ENCODE measurements around the gene ARHGAP45.
A peak's percentile ranks its signal among the peaks of the same experiment; 100 is the strongest.
"Not testable (repeated sequence)": the region's sequence is repeated elsewhere in the genome, so short reads cannot be mapped to it uniquely, and the experiment has no call there.

ARHGAP45 gene, protein sequence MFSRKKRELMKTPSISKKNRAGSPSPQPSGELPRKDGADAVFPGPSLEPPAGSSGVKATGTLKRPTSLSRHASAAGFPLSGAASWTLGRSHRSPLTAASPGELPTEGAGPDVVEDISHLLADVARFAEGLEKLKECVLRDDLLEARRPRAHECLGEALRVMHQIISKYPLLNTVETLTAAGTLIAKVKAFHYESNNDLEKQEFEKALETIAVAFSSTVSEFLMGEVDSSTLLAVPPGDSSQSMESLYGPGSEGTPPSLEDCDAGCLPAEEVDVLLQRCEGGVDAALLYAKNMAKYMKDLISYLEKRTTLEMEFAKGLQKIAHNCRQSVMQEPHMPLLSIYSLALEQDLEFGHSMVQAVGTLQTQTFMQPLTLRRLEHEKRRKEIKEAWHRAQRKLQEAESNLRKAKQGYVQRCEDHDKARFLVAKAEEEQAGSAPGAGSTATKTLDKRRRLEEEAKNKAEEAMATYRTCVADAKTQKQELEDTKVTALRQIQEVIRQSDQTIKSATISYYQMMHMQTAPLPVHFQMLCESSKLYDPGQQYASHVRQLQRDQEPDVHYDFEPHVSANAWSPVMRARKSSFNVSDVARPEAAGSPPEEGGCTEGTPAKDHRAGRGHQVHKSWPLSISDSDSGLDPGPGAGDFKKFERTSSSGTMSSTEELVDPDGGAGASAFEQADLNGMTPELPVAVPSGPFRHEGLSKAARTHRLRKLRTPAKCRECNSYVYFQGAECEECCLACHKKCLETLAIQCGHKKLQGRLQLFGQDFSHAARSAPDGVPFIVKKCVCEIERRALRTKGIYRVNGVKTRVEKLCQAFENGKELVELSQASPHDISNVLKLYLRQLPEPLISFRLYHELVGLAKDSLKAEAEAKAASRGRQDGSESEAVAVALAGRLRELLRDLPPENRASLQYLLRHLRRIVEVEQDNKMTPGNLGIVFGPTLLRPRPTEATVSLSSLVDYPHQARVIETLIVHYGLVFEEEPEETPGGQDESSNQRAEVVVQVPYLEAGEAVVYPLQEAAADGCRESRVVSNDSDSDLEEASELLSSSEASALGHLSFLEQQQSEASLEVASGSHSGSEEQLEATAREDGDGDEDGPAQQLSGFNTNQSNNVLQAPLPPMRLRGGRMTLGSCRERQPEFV

DNA sequence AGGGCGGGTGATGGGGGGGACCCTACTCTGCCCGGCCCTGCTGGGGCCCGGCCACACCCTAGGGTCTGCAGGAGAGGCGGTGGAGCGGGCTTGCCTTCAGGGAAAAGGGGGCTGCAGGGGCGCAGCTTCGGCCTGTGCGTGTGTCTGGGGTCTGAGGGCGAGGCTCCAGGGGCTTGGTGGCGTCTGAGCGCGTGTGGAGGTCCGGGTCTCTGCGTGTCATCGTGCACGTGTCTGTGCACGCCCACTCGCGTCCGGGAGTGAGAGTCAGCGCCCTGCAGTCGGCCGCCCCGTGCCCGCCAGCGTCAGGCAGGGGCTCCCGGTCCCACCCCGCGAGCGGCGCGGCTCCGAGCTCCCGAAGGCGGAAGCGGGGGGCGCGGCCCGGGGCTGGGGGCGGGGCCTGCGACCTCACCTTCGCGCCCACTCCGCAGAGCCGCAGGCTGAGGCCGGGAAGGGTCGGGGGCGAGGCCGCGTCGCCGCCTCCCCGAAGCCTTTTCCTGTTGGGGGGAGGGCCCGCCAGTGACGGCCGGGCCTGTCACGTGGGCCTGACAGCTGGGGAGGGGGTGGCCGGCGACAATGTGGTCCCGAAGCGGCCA is at the start of gene ARHGAP45:
Gene ARHGAP45 (plus strand): TSS at position 420 of the 593 bp plus-strand sequence. CDS start 239 bp downstream, outside the sequence.
- peak; percentile 79 for DNase-seq (ENCODE audit: low read depth)

DNA sequence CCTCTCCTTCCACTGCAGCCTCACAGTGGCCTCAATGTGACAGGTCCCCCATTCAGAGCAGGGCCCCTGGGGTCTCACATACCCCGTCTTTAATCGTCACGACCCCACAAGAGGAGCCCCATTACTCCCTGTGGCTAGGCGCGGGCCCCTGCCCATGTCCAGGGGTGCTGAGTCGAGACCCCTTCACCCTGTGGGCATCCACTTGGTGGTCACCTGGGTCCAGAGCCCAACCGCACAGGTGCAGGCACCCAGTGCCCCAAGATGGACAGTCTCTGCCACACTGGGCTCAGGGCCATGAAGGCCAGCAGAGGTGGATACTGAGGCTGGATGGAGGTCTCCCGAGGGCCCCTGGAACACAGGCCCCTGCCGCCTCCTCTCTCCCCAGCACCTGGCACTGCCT is 49.1 kb upstream of the ARHGAP45 start:
- no peak for DNase-seq (ENCODE audit: low read depth)

DNA sequence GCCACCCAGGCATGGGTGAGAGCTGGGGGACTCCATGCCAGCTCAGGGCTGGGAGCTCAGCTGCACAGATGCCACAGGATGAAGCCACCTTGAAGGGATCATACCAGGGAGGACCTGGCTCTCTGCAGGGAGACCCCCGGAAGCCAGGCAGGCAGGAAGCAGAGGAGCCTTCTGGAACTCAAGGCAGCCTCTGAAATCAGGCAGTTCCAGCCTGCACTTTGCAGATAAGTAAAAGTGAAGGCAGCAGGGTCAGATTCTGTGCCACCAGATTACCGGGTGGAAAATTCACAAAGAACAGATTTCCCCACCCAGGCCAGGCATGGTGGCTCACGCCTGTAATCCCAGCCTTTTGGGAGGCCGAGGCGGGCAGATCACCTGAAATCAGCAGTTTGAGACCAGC is 48.6 kb upstream of the ARHGAP45 start:
- DNase-seq (ENCODE audit: low read depth), result no peak

DNA sequence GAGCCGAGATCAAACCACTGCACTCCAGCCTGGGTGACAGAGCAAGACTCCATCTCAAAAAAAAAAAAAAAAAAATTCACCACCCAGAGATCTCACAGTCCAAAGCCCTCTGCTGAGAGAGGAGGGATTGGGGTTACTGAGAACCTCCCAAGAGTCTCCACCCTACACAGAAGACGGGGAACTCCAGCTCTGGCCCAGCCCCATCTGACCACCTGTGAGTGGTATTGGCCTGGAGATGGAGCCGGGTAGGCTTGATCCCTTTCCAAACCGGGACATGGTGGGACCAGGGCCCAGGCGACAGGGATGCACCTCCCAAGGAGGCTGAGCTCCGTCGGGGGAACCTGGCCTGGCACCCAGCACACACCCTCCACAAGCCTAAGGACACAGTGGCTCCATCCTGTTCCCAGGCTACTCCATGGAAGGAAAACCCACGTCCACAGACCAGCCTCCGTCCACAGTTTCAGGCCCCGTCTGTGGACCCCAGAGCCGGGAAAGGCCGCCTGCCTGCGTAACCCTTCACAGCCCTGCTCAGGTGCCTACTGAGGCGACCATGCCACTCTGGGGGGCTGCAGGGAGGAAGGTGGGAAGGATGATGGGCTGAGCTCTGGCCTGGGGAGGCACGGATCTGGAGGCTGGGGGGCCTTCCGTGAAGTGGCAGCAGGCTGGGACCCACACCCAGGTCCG is 47.9 kb upstream of the ARHGAP45 start:
- no peak for DNase-seq (ENCODE audit: low read depth)

DNA sequence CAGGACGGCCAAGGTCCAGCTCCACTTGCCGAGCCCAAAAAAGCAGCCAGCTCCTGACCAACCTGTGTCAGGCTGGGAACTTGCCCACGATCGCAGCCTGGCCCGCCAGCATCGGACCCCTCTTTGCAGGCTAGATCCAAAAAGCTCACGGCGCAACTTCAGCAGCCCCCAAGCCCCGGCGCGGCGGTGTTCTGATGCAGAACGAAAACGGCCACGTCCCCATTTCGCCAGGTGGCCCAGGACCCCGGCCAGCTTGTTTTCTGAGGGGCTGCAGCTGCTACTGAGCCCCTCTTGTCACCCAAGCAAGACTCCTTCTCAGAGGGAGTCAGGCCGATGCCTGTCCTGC is 47.4 kb upstream of the ARHGAP45 start:
- DNase-seq (ENCODE audit: low read depth), result no peak

DNA sequence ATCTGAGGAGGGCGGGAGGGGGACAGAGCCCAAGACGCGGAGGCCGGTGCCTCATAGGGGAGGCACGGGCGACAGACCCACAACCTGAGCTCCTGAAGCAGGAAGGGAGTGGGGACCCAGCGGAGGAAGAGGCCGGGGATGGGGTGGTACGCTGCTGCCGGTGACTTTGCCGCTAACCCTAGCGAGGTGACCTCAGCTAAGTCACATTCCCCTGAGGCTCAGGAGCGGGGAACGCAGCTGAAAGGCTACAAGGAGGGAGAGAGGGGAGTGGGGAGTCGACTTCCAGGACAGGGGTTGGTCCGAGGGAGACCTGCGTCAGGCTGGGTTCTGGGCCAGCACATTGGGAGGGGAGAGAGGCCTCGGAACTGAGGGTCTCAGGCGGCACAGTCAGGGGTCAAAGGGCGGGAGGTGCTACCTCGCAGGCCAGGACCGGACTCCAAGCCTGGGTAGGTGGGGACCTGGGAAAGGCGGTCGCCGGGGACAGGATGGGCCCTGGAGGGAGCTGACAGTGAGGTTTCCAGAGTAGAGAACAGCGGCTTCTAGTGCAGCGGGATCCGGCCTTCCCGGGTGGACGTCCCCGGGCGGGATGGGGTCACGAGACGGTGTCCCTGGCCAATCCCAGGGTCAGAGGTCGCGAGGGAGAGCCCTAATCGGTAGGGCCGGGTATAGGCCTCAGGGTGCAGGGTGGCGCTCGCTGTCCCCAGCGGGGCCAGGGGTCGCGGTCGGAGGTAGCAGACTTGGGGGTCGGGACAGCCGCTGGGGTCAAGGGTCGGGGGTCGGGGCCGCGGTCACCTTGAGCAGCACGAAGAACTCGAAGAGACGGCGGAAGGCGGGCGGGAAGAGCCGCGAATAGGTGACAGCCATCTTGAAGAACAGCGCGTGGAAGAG is 46.7 kb upstream of the ARHGAP45 start:
- DNase-seq (ENCODE audit: low read depth), result no peak

DNA sequence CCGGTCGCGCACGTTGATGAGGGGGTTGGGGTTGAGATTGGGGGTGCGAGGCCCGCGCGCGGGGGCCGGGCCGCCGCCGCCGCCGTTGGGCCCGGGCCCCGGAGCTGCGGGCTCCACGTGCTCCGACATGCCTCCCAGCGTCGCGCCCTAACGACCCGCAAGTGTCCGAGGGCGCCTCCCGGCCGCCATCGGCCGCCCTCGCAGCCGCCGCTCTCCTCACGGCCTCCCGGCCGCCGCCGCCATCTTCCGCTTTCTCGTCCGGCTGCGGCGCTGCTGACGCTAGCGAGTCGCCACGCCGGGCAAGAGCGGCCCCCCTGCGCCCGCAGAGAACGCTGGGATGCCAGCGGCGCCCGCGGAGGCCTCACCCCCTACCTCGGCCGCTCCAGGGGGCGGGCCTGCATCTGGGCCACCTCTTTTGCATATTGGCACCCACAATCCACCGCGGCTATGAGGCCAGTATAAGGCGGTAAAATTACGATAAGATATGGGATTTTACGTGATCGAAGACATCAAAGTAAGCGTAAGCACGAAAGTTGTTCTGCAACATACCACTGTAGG is 46.0 kb upstream of the ARHGAP45 start, which contains the start of gene TMEM259:
Gene TMEM259 (minus strand): TSS at position 256 of the 558 bp plus-strand sequence. CDS start 127 bp downstream, at position 129.
- peak; percentile 94 for DNase-seq (ENCODE audit: low read depth)

DNA sequence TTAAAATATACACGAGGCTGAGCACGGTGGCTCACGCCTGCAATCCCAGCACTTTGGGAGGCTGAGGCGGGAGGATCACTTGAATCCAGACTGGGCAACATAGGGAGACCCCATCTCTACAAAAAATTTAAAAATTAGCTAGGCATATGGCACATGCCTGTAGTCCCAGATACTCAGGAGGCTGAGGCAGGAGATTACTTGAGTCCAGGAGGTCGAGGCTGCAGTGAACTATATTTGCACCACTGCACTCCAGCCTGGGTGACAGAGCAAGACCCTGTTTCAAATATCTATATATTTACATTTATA is 43.1 kb upstream of the ARHGAP45 start:
- not testable (repeated sequence) for DNase-seq (ENCODE audit: low read depth)

DNA sequence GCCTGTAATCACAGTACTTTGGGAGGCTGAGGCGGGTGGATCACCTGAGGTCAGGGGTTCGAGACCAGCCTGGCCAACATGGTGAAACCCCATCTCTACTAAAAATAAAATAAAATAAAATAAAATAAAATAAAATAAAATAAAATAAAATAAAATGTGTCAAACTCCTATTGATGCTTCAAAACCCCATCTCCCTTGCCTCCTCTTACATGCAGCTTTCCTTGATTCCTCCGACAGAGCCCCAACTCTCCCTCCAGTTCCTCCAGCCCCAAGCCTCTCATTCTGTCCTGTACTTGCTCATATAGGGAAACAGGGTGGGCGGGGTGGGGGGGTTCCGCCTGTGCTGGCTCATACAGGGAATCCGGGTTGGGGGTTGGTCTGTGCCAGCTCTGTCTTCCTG is 41.9 kb upstream of the ARHGAP45 start:
- DNase-seq (ENCODE audit: low read depth), result not testable (repeated sequence)

DNA sequence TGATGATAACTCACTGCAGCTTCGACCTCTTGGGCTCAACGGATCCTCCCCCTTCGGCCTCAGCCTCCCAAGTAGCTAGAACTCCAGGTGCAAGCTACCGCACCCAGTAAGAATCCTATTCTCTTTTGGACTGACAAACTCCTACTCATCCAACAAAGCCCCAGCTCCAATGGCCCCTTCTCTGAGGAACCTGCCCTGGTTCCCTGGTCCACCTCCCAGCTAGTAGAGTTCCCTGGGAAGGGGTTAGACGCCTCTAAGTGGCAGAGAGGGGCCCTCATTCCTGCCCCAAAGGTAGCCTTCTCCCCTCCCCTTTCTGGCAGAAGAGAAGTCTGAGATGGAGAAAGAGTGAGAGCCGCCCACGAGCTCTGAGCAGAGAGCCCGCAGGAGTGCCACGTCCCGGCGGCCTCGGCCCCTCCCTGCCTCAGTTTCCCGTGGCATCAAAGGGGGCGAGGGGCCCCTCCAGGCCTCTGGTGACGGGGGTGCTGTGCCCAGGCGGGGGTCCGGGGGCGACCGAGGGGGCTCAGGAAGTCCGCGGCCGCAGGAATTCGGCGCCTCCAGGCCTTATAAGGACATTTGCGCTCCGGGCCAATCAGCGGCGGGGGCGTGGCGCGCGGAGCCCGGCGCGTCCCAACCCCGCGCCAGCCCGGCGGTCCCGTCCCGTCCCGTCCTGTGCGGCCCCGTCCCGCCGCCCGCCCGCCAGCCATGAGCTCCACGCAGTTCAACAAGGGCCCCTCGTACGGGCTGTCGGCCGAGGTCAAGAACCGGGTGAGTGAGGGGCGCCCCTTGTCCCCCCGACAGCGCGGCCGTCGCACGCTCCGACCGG is 40.8 kb upstream of the ARHGAP45 start, which contains the start of gene CNN2:
Gene CNN2 (plus strand): TSS at position 649 of the 823 bp plus-strand sequence. CDS start 54 bp downstream, at position 703.
- peak; percentile 46 for DNase-seq (ENCODE audit: low read depth)

DNA sequence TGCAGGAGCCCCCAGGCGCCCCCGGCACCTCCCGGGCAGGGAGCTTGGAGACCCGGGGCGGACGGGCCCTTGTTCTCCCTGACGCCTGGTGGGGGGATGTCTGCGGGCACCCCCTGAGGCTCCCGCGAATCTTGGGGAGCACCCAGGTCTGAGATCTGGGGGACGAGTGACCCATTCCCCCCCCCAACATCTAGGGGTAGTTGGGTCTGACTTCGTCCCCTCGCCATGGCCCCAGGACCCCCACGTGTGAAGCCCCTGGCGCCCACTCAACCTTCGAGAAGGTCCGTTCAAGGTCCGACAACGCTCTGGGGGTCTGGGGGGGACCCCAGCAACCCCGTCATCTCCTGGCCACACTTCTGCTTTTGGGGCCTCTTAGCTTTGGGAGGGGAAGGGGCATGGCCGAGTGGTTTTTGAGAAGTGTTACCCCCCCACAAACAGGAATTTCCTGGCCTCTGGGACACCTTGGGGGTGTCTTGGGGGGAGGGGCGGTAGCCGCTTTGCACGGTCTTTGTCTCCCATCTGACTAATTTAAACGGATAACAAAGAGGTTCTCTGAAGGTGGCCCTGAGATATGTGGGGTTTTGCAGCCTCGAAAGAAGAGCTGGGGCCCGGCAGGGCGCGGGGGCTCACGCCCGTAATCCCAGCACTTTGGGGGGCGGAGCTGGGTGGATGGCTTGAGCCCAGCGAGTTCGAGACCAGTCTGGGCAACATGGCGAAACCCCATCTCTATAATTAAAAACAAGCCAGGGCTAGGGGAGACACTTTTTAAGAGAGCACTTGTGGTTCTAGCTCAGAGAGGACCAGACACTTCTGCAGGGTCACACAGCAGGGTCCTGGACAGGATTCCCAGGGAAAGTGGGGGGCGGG is 40.0 kb upstream of the ARHGAP45 start:
- DNase-seq (ENCODE audit: low read depth), result no peak

DNA sequence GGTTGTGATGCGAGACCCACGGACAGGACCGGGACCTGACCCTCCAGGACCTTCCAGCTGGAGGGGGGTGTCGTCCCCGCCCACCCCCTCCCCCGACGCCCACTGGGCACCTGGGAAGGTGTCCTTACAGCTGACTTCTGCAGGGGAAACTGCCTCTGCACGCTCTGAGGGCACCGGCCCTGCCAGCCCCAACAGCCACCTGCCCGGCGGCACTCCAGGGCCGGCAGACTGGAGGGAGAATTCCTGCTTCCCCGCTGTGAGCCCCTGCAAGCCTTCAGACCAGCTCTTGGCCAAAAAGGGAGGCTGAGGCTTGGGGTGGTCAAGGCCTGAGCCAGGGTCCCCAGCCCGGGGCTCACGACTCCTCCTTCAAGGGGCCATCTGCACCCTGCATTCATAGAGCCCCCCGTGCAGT is 39.3 kb upstream of the ARHGAP45 start:
- DNase-seq (ENCODE audit: low read depth), result no peak

DNA sequence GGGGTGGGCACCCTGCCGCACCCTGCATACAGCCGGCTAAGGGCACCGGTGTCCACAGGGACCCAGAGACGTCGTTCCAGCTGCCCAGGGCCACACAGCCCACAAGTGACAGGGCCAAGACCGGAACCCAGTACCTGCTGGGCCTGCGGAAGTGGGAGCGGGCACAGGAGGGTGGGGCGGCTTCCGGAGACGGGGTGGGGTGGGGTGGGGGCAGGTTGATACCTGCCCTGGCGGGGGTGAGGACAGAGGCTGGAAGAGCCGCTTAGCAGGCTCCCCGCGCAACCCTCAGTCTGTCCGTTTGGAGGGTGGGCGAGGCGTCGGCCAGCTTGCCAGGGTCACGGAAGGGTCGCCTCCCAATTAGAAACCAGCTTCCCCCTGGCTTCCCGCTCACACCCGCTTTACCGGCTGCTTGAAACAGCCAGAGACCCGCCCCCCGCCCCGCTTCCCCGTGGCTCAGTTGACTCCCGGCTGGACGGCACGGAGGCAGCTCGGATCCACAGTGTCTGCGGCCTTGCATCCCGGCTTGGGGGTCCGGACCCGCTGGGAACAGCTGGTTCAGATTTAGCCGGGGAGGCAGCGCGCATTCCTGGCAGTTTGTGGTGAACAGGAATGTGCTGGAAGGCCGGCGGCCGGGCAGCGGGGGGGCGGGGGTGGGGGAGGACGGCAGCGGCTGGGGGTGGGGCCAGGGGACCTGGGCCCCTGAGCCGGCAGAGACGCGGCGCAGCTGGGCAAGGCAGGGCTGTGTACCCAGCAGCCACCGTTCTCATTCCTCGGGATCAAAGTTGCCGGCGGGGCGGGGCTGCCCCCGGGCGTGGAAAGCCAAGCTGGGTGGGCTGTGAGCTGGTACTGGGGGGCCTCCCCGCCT is 38.7 kb upstream of the ARHGAP45 start:
- DNase-seq (ENCODE audit: low read depth), result no peak

DNA sequence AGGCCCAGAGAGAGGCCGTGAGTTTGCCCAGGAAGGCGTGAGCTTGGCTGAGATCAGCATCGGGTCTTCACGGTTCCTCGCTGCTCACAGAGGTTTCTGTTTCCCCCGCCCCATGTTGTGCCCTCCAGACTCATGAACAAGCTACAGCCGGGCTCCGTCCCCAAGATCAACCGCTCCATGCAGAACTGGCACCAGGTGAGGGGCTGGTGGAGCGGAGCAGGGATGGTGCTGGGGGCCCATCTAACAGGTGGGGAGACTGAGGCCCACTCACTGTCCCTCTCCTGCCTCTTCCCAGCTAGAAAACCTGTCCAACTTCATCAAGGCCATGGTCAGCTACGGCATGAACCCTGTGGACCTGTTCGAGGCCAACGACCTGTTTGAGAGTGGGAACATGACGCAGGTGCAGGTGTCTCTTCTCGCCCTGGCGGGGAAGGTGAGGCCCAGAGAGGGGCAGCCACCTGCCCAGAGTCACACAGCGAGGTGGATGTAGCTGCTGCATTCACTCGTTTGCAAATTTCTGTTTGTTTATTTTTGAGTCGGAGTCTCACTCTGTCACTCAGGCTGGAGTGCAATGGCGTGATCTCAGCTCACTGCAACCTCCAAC is 34.6 kb upstream of the ARHGAP45 start:
- DNase-seq (ENCODE audit: low read depth), result no peak

DNA sequence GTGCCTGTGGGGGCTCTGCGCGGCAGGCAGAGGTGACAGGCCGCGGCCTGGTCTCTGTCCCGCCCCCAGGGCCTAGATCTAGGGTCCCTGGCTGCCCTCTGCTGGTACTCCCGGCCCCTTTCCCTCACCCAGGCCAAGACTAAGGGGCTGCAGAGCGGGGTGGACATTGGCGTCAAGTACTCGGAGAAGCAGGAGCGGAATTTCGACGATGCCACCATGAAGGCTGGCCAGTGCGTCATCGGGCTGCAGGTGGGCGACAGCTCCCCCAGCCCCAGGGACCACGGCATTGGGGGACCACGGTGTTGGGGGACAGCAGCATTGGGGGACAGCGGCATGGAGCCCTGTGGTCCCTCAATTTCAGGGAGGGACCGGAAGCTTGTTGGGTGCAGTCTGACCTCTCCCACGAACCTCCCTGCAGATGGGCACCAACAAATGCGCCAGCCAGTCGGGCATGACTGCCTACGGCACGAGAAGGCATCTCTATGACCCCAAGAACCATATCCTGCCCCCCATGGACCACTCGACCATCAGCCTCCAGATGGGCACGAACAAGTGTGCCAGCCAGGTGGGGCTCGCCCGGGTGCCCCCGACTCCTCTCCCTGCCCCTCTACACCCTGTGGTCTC is 30.9 kb upstream of the ARHGAP45 start:
- DNase-seq (ENCODE audit: low read depth), result no peak

DNA sequence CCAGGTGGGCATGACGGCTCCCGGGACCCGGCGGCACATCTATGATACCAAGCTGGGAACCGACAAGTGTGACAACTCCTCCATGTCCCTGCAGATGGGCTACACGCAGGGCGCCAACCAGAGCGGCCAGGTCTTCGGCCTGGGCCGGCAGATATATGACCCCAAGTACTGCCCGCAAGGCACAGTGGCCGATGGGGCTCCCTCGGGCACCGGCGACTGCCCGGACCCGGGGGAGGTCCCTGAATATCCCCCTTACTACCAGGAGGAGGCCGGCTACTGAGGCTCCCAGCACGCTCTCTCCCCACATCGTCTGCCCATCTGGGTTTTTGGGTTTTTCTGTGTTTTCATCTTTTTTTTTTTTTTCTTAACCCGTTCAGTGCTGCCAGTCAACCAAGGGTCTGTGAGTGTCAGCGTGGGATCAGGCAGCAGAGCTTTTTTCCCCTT is 29.3 kb upstream of the ARHGAP45 start:
- no peak for DNase-seq (ENCODE audit: low read depth)

All from stimulated activated CD8-positive, alpha-beta memory T cell treated with anti-CD3 and anti-CD28 coated beads, Interleukin-4, amount 100 ng/mL, for 24 hours (primary cell).